Activated naive CD8-positive, alpha-beta T cell treated with anti-CD3 and anti-CD28 coated beads, Interleukin-2, amount 50 U/mL, for 16 hours (primary cell): Measurements from ENCODE around the gene GCKR.
"Not testable (repeated sequence)": the region's sequence is repeated elsewhere in the genome, so short reads cannot be mapped to it uniquely, and the experiment has no call there.

Experiments used
- DNase-seq: peaks from one replicate; pipeline ENCODE4 v3.0.0-alpha.2; 2020; ENCODE audit warnings: low read depth, low spot score

The GCKR gene

DNA sequence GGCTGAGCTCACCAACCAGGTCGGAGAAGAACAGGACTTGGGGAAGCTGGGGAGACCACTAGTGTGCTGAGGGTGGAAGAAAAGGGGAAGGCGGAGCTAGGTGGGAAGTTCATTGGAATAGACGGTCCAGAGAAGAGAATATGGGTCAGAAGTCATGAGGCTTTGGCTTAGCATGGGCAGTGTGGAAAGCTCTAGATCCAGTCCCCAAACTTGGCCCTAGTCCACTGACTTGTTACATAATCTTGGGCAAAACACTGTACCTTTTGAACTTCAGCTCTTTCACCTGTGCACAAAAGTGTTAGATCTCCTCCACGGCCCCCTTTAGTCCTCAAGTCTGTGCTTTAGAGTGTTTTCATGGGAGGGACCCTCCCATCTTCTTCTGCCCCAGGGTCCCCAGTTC is 10.7 kb downstream of the GCKR start:
- no peak for DNase-seq

DNA sequence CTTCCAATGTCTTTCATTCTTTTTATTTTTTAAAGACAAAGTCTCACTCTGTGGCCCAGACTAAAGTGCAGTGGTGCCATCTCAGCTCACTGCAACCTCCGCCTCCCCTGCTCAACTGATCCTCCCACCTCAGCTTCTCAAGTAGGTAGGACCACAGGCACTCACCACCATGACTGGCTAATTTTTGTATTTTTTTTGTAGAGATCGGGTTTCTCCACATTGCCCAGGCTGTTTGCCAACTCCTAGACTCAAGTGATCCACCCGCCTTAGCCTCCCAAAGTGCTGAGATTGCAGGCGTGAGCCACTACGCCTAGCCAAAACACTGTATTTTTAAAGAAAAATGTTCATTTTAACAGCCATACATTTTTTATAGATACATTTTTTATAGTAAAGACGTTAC is 12.7 kb downstream of the GCKR start:
- DNase-seq: no peak

DNA sequence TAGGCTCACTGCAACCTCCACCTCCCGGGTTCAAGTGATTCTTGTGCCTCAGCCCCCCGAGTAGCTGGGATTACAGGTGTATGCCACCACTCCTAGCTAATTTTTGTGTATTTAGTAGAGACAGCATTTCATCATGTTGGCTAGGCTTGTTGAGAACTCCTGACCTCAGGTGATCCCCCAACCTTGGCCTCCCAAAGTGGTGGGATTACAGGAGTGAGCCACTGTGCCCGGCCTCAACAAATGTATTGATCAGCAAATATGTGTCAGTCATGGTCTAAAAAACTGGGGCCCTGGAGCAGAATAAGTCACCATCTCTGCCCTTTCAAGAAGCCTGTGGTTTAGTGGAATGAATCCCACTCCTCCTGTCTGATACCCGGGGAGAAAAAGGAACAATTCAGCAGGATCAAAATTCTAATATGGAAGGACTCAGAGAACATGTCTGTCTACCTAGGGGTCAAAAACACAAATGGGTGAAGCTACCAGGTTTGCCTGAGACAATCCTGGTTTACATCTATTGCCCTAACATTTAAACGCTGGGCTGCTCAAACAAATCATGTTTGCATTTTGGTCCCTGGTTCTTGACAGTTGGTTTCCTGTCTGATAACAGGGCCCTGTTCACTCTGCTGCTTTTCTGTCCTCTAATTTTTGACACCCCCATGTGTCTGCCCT is 21.6 kb downstream of the GCKR start:
- no peak for DNase-seq

DNA sequence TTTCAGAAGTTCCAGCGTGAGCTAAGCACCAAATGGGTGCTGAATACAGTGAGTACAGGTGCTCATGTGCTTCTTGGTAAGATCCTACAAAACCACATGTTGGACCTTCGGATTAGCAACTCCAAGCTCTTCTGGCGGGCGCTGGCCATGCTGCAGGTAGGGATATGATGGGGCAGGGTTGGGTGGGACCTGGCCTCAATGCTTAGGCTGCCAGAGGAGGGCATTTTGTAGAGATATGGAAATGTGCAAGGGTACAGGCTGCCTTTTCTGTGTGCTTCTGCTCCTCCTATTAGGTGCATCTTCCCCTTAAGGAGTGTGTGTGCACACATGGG is 22.1 kb downstream of the GCKR start:
- no peak for DNase-seq

DNA sequence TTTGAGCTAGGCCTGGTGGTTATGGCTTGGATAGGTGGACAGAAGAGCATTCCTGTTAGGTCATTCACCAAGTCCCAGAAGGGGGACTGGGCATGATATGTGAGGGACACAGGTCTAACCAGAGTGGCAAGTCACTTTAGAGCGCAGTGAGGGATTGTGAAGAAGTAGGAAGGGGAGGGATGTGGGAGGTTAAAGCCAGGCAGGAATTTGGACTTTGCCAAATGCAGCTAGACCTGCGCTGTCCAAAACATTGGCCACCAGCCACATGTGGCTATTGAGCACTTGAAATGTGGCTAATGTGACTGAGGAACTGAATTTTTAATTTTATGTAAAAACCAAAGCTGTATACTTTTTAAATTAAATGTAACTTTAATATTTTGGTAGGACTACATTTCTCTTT is 23.7 kb downstream of the GCKR start:
- DNase-seq: no peak

DNA sequence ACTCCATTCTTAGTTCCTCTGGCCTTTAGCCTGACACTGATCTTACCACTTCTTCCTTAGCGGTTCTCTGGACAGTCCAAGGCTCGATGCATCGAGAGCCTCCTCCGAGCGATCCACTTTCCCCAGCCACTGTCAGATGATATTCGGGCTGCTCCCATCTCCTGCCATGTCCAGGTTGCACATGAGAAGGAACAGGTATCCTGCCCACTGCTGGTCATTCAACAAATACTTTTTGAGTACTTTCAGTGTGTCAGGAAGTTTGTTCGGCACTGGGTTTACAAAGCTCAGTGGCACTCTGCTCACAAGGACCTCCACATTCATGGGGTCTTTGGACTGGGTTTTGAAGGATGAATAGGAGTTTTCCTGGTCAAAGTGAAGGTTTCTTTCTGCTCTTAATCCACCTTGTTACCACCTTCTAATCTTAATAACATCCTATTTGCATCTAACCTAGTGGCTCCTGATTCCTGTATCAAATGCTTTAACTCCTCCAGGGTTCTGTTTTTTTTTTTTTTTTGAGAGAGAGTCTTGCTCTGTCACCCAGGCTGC is 25.8 kb downstream of the GCKR start:
- DNase-seq: no peak

DNA sequence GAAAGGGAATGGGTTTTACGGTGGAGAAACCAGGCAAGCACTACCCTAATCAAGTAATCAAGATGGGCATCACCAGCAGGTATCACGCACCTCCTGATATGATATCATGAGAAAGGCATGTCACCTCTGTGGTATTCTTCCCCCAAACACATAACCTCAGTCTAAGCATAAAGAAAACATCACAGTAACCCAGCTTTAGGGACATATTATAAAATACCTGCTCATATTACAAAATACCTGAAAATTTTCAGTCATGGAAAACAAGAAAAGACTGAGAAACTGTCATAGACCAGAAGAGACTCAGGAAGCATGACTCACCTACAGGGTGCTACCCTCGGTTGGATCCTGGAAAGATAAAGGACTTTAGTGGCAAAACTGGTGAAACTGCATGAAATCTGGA is 30.5 kb downstream of the GCKR start:
- no peak for DNase-seq

DNA sequence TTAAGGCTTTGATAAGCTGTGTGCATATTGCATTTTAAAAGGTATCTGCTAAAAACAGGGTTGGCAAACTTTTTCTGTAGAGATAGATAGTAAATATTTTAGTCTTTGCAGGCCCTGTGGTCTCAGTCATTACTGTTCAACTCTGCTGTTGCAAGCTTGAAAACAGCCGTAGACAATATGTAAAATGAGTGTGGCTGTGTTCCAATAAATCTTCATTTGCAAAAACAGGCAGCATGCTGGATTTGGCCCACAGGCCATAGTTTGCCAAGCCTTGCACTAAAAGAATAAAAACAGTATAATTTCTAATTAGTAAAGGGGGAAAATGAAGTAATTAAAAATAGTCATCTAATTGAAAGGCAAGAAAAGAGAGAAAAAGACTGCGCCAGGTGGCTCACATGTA is 35.3 kb downstream of the GCKR start:
- no peak for DNase-seq

DNA sequence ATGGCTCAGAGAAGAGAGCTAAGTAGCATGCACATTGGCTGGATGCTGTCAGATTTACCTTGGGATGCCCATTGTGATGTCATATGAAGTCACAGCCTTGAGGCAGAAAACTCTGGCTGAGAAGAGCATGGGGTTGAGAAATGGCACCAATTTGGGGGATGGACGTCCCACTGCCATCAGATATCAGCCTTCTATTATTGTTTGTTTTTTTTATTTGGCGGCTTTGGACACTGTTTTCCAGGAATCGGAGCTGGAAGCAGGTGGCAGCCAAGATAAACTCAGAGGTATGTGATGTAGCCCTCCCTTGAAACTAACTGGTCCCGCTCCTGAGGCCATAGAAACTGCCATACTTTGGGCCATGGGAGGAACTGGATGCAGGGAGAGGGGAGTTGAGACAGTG is 40.6 kb downstream of the GCKR start:
- no peak for DNase-seq

DNA sequence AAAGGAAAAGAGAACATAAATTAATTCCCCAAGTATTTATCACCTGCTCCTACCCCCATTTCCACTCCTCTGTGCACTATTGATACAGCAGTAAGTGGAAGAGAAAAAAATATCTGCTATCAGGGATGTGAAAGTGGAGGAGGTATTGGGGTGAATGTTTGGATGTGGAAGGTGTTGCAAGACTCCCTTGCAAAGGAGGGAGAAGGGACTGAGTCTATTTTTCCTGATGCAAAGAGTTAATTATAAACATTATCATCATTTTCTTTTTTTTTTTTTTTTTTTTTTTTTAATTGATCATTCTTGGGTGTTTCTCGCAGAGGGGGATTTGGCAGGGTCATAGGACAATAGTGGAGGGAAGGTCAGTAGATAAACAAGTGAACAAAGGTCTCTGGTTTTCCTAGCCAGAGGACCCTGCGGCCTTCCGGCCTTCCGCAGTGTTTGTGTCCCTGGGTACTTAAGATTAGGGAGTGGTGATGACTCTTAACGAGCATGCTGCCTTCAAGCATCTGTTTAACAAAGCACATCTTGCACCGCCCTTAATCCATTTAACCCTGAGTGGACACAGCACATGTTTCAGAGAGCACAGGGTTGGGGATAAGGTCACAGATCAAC is 42.3 kb downstream of the GCKR start:
- DNase-seq: not testable (repeated sequence)

DNA sequence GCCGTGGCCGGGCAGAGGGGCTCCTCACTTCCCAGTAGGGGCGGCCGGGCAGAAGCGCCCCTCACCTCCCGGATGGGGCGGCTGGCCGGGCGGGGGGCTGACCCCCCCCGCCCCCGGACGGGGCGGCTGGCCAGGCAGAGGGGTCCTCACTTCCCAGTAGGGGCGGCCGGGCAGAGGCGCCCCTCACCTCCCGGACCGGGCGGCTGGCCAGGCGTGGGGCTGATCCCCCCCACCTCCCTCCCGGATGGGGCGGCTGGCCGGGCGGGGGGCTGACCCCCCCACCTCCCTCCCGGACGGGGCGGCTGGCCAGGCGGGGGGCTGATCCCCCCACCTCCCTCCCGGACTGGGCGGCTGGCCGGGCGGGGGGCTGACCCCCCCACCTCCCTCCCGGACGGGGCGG is 43.0 kb downstream of the GCKR start:
- not testable (repeated sequence) for DNase-seq

DNA sequence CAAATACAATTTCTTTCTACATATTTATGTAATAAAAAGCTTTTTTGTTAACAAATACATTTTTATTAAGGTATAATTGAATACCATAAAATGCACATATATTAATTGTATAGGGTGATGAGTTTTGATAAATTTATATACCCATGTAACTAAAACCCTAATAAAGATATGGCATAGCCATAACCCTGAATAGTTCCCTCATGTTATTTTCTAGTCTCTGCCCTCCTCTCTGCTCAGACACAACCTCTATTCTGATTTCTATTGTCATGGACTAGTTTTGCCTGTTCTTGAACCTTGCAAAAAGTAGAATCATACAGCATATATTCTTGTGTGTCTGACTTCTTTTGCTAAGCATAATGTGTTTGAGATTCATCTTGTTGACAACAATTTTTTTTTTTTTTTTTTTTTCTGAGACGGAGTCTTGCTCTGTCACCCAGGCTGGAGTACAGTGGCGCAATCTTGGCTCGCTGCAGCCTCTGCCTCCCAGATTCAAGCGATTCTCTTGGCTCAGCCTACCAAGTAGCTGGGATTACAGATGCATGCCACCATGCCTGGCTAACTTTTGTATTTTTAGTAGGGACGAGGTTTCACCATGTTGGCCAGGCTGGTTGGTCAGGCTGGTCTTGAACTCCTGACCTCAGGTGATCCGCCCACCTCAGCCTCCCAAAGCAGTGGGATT is 47.6 kb downstream of the GCKR start:
- no peak for DNase-seq

DNA sequence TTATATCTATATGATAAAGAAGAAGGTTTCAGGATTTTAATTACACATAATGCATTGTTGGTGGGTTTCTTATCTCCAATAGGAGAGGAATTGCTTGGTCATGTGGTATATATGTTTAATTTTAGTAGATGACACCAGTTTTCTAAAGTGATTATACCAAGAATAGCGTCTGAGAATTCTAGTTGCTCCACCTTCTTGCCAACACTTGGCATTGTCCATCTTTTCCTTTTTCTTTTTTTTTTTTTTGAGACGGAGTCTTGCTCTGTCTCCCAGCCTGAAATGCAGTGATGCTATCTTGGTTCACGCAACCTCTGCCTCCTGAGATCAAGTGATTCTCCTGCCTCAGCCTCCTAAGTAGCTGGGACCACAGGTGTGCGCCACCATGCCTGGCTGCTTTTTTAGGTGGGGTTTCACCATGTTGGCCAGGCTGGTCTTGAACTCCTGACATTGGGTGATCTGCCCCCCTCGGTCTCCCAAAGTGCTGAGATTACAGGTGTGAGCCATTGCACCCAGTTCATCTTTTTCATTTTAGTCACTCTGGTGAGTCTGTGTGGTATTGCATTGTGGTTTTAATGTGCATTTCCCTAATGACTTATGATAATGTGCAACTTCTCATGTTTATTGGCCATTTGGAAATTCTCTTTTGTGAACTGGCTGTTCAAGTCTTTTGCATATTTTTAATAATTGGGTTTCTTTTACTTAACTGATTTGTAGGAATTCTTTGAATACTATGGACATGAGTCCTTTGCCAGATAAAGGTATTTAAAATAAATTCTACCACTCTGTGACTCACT is 48.9 kb downstream of the GCKR start:
- no peak for DNase-seq

DNA sequence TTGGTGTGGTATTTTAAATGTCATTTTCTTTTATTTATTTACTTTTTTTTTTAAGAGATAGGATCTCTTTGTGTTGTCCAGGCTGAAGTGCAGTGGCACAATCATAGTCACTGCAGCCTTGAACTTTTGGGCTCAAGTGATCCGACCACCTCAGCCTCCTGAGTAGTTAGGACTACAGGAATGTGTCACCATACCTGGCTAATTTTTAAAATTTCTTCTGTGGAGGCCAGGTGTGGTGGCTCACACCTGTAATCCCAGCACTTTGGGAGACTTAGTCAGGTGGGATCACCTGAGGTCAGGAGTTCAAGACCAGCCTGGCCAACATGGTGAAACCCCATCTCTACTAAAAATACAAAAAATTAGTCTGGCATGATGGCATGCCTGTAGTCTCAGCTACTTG is 52.7 kb downstream of the GCKR start:
- DNase-seq: no peak

DNA sequence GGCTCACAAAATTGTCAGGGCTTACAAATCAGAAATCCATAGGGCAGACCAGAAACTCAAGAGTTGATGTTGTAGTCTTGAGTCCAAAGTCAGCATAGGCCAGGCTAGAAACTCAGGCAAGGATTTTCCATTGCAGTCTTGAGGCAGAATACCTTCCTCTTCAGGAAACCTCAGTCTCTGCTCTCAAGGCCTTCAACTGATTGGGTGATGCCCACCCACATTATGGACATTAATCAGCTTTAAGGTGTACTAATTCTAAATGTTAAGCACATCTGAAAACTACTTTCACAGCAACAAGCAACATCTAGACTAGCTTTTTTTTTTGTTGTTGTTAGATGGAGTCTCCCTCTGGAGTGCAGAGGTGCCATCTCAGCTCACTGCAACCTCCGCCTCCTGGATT is 54.9 kb downstream of the GCKR start:
- no peak for DNase-seq

DNA sequence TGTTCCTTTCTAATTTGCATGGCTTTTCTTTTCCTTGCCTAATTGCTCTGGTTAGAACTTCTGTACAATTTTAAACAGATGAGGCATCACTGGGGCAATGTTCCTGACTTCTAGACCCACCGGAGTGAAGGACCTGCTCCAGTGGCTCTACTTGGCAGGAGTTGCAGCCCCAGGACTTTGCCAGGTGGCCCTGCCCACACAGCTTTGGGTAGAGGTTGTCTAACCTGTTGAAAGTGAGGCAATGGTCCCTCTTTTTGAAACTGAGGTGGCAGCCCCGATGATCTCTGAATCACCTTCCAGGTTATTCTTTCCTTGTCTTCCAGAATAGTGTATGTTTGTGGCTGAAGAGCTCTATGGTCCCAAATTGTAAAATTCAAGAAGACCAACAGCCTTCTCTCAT is 56.3 kb downstream of the GCKR start:
- DNase-seq: no peak

DNA sequence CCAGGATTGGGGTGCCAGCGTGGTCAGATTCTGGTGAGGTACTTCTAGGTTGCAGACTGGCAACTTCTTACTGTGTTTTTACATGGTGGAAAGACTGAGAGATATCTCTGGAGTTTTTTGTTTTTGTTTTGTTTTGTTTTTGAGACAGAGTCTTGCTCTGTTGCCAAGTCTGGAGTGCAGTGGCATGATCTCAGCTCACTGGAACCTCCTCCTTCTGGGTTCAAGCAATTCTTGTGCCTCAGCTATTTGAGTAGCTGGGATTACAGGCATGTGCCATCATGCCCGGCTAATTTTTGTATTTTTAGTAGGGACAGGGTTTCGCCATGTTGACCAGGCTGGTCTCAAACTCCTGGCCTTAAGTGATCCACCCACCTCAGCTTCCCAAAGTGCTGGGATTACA is 57.8 kb downstream of the GCKR start:
- DNase-seq: not testable (repeated sequence)

DNA sequence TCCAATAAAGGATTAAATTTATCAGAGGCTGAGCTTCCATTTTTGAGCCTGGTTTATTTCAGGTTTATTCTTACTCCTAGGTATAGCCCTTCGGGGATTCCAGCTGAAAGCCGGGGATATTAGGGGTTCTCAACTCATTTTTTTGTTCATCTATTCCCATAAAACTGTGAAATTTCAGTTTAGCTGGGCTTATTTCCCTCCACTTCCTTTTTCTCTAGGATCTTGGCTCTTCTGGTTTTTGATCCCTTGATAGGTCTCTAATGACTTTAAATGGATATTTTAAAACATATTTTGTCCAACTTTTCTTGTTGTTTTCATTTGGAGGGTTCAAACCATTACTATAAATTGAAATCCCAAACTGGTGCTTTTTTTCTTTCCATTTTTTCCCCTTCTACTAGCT is 62.6 kb downstream of the GCKR start:
- no peak for DNase-seq

DNA sequence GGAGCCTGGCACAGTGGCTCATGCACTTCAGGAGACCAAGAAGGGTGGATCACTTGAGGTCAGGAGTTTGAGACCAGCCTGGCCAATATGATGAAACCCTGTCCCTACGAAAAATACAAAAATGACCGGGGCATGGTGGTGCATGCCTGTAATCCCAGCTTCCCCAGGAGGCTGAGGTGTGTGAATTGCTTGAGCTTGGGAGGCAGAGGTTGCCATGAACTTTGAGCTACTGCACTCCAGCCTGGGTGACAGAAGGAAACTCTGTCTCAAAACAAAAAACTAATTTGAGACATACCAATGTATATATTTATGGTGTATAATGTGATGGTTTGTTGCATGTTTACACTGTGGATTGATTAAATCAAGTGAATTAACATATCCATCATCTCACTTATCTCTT is 64.4 kb downstream of the GCKR start:
- DNase-seq: no peak

DNA sequence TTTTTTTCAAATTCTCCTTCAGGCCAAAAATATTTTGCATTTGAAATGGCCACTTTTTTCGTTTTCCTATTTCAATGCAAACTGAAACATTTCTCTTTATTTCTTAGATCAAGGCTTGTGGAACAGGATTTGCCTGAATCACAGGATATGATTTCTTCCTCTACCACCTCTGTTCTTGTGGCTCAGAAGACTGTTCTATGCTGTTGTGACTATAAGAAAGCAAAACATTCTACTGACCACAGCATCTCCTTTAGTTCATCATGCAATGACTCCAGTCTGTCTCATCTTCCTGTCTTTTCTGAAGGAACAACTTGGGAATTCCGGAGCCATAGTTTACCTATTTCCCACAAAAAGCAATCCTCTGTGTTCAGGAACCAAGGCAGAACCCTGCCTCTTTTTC is 70.0 kb downstream of the GCKR start:
- no peak for DNase-seq

DNA sequence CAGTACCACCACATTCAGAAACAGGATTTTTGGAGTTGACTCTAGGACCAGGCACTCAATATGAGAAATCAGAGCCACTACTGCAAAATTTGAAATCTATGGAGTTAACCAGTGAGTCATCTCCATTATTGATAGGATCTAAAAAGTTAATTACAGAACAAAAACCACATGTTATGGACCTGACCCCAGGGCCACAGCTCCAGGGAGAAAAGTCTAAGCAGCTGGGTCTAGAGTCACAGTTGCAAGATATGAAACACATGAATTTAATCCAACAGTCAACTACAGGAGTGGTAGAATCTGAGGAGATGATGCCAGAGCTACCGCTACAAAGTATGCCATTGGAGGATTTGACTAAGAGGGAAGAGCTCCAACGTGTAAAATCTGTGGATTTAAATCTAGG is 72.8 kb downstream of the GCKR start:
- no peak for DNase-seq

DNA sequence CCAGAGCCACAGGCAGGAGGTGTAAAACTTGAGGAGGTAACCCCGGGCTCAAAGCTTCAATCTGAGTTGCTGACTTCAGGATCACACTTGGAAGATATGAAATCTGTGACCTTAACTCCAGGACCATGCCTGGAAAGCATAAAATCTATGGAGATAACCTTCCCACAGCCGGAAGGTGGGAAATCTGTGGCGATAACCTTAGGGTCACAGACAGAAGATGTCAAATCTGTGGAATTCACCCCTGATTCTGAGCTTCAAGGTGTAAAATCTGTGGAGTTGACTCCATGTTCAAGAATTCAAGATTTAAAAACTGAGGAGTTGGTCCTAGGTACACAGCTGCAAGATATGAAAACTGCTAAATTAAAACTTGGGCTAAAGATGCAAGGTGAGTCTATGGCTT is 74.6 kb downstream of the GCKR start:
- DNase-seq: no peak
